OCI-LY3 (cell line): ENCODE measurements around the gene TTC4.

ENCODE experiments used
- EZH2phosphoT487 ChIP-seq: fragments of 200-600 bp; shearing (Covaris generic); IDR thresholded peaks from 2 replicates; pipeline ENCODE4 v1.6.1; 2018; ENCODE audit warnings: antibody characterized with exemption, mixed run types, low read depth
- TF ChIP-seq, protein P1 (sequence below): fragments of 200-600, 300-600 bp; sonication (generic); IDR thresholded peaks from 2 replicates; pipeline ENCODE4 v1.5.1; 2014; ENCODE audit warnings: antibody characterized with exemption, low read length, low read depth

DNA sequence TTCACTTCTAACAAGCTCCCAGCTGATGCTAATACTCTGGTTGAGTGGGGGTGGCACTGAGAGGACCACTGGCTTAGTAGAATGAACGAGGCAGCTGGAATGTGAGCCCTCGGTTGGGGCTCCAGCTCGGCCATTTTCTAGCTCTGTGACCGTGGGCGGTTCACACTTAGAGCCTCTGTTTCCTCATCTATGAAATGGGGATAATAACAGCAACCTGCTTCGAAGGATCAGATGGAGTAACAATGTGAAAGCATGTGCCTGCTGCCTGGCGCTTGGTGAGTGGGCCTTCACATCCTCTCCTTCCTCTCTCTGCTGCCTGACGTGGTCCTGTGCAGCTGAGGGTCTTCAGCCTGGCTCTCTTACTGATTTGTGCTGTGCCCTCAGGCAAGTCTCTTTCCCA, 20.9 kb upstream of the TTC4 start:
- TF ChIP-seq, protein P1, sequence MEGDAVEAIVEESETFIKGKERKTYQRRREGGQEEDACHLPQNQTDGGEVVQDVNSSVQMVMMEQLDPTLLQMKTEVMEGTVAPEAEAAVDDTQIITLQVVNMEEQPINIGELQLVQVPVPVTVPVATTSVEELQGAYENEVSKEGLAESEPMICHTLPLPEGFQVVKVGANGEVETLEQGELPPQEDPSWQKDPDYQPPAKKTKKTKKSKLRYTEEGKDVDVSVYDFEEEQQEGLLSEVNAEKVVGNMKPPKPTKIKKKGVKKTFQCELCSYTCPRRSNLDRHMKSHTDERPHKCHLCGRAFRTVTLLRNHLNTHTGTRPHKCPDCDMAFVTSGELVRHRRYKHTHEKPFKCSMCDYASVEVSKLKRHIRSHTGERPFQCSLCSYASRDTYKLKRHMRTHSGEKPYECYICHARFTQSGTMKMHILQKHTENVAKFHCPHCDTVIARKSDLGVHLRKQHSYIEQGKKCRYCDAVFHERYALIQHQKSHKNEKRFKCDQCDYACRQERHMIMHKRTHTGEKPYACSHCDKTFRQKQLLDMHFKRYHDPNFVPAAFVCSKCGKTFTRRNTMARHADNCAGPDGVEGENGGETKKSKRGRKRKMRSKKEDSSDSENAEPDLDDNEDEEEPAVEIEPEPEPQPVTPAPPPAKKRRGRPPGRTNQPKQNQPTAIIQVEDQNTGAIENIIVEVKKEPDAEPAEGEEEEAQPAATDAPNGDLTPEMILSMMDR: no peak
- TF ChIP-seq EZH2phosphoT487: no peak
